GM12872 (cell line): Measurements from ENCODE around the gene PCDHA1.

Source experiments
- CTCF ChIP-seq: IDR thresholded peaks from 3 replicates; pipeline ENCODE4 v1.5.1; 2011; ENCODE audit warnings: low read depth, mild to moderate bottlenecking, low read length, moderate library complexity; ENCODE audit not compliant: insufficient read depth

PCDHA1 gene

GRCh38 chr5:141001446-141001843 is 215.5 kb downstream of the PCDHA1 start:
- TF ChIP-seq CTCF = no peak

- TF ChIP-seq CTCF = no peak
These were observed 216.1 kb downstream of the PCDHA1 start for GRCh38 chr5:141001844-141002604.

GRCh38 chr5:141002605-141002965 is 216.6 kb downstream of the PCDHA1 start:
- TF ChIP-seq CTCF = no peak

- no peak for TF ChIP-seq CTCF
These were observed 217.1 kb downstream of the PCDHA1 start for GRCh38 chr5:141003031-141003430.

- no peak for TF ChIP-seq CTCF
These were observed 218.1 kb downstream of the PCDHA1 start for GRCh38 chr5:141003791-141004611.

- no peak for TF ChIP-seq CTCF
These were observed 221.9 kb downstream of the PCDHA1 start for GRCh38 chr5:141007791-141008190.

- no peak for TF ChIP-seq CTCF
These were observed 224.3 kb downstream of the PCDHA1 start for GRCh38 chr5:141010047-141010793.
